KOPT-K1 (cell line): Measurements from ENCODE around the gene LAG3.

Experiments
- H3K27ac ChIP-seq: fragments of 200-600 bp; sonication (generic); 2 replicates; pipeline ENCODE4 v1.5.1; 2016; ENCODE audit warnings: antibody characterized with exemption, mild to moderate bottlenecking, low read depth, low read length; ENCODE audit not compliant: poor library complexity, severe bottlenecking
- H3K36me3 ChIP-seq: fragments of 200-600 bp; sonication (generic); 2 replicates; pipeline ENCODE4 v1.5.1; 2017; ENCODE audit warnings: antibody characterized with exemption, mild to moderate bottlenecking, low read length, moderate library complexity; ENCODE audit not compliant: insufficient read depth
- H3K9me3 ChIP-seq: fragments of 200-600 bp; sonication (generic); 2 replicates; pipeline ENCODE4 v1.5.1; 2017; ENCODE audit warnings: antibody characterized with exemption, low read length, mild to moderate bottlenecking; ENCODE audit not compliant: insufficient read depth, poor library complexity, severe bottlenecking

The LAG3 gene

GRCh38 chr12:6817662-6818157 is 45.4 kb downstream of the LAG3 start:
- H3K27ac ChIP-seq: no peak overlapping the region
- no peaks in the 10 kb centered on the region for H3K36me3 ChIP-seq
- H3K9me3 ChIP-seq: no peaks in the 10 kb centered on the region

GRCh38 chr12:6818222-6818621 is 45.9 kb downstream of the LAG3 start:
- H3K27ac ChIP-seq: no peak overlapping the region
- H3K9me3 ChIP-seq: no peaks in the 10 kb centered on the region
- no peaks in the 10 kb centered on the region for H3K36me3 ChIP-seq

DNA sequence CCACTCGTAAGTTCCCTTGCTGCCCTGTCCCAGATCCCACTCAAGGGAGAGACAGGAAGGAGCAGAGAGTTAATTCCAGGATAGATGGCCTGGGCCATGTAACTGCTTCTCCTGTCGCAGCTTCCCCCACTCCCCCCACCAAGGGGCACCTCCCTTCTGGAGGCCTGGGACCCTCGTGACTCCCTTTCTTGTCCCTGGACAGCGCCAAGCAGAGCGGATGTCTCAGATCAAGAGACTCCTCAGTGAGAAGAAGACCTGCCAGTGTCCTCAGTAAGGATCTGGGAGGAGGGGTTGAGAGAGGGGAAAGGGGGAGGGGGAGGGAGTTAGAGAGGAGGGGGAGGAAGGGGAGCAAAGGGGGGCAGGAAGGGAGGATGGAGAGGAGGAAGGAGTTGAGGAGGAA is 46.3 kb downstream of the LAG3 start:
- Histone ChIP-seq H3K9me3 (no peaks in the 10 kb centered on the region), H3K27ac (no peak overlapping the region), H3K36me3 (no peaks in the 10 kb centered on the region)

- Histone ChIP-seq H3K36me3 (no peaks in the 10 kb centered on the region), H3K9me3 (no peaks in the 10 kb centered on the region), H3K27ac (no peak overlapping the region)
These were observed 47.0 kb downstream of the LAG3 start for GRCh38 chr12:6819106-6820030.

DNA sequence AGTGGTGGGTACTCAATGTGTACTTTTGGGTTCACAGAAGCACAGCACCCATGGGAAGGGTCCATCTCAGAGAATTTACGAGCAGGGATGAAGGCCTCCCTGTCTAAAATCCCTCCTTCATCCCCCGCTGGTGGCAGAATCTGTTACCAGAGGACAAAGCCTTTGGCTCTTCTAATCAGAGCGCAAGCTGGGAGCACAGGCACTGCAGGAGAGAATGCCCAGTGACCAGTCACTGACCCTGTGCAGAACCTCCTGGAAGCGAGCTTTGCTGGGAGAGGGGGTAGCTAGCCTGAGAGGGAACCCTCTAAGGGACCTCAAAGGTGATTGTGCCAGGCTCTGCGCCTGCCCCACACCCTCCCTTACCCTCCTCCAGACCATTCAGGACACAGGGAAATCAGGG is 47.8 kb downstream of the LAG3 start:
- no peak overlapping the region for H3K27ac ChIP-seq
- no peaks in the 10 kb centered on the region for H3K9me3 ChIP-seq
- H3K36me3 ChIP-seq: no peaks in the 10 kb centered on the region

DNA sequence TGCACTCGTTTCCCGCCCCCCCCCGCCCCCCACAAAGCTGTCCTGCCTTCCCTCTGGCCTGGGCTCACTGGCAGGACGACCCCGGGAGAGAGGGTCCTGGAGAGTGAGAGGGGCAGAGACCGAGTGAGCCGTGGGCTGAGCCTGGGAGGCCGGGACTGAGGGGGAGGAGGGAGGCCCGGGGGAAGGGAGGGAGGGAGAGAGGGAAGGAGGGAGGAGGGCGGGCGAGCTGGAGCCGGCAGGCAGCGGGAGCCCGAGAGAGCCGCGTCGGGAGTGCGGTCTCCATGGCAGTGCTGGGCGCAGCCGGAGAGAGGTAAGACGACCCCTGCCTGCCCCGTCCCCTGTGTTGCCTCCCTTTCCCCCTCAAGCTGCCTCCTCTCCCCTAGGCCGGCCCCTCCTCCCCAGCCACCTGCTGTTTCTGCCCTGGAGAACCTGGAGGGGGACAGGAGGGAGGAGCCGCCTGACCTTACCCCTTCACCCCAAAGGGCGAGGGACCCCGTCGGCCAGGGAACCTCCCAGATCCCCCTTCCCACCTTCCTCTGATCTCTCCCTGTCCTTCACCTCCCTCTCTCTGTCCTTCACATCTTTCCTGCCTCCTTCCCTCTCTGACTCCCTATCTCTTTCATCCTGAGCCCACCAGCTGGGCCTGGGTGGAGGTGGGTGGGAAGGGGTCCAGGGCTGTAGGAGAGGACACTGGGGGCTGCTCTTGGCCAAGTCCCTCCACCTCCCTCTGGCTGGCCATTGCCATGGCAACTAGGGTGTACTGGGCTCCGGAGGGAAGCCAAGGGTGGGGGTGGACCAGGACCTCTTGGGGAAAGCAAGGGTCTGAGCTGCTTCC is 49.5 kb downstream of the LAG3 start, which contains the start of gene GPR162:
TSS of gene GPR162 (plus strand) at position 231 of the 835 bp plus-strand sequence. CDS start 2,078 bp downstream, outside the sequence.
- peak within 1 kb of the TSS; percentile 28 for H3K27ac ChIP-seq
- H3K9me3 ChIP-seq: no peaks in the 10 kb centered on the region
- no peaks in the 10 kb centered on the region for H3K36me3 ChIP-seq

GRCh38 chr12:6822426-6823135 is 50.3 kb downstream of the LAG3 start:
- no peaks in the 10 kb centered on the region for H3K36me3 ChIP-seq
- no peak overlapping the region for H3K27ac ChIP-seq
- H3K9me3 ChIP-seq: no peaks in the 10 kb centered on the region

DNA sequence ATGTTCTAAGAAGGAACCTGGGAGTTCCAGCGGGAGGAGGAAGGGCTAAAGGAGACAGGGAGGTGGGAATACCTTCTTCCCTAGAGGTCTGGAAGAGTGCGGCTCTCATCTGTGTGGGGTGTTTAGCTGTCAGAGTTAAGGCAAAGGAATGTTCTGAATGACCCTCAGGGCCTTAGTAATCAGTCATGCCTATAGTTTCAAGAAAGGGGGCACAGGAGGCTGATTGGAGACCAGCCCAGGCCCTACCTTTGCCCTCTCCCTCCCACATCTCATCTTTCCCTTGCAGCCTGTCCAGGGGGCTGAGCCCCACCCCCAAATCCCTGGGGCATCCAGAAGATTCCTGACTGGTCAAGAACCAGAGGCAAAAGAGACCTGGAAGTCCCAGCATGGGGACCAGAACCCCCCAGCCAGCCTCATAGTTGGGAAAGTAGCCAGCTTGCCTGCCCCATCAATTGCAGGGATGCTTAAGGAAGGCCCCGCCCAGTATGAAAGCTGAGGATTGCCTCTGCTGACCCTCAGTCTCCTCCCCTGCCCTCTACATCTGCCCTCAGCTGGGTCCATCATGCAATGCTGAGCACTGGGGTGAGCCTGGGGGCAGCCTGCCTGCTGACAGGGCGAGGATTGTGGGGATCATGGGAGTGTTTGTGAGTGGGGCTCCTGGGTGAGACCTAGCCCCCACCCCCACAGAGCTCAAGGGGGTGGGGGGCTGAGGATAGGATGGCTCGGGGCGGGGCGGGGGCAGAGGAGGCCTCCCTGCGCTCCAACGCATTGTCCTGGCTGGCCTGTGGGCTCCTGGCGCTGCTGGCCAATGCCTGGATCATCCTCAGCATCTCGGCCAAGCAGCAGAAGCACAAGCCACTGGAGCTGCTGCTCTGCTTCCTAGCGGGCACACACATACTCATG is 51.1 kb downstream of the LAG3 start:
- Histone ChIP-seq H3K9me3 (no peaks in the 10 kb centered on the region), H3K36me3 (no peaks in the 10 kb centered on the region), H3K27ac (no peak overlapping the region)

GRCh38 chr12:6824085-6824775 is 51.9 kb downstream of the LAG3 start:
- Histone ChIP-seq H3K27ac (no peak overlapping the region), H3K36me3 (no peaks in the 10 kb centered on the region), H3K9me3 (no peaks in the 10 kb centered on the region)

DNA sequence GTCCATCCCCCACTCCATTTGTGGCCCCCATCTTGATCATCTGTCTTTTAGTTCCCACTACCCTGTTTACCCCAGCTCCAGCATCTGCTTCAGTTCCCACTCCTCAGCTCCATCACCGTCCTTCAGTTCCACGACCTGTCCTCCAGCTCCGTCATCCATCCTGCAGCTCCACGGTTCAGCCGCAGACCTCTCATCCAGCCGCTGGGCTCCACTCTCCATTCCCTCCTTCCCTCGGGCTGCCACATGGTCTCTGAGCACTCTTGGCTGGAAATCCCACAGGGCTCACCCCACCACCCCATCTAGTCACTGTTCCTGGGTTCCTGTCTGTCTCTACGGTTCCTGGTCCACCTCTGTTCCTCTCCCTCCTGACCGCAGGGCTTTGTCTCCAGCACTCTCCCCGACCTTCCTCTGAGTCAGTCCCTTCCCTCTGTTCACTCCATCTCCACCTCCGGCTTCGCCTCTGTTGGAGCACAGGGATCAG is 52.6 kb downstream of the LAG3 start:
- no peaks in the 10 kb centered on the region for H3K9me3 ChIP-seq
- no peaks in the 10 kb centered on the region for H3K36me3 ChIP-seq
- no peak overlapping the region for H3K27ac ChIP-seq

GRCh38 chr12:6825398-6826124 is 53.2 kb downstream of the LAG3 start:
- Histone ChIP-seq H3K36me3 (no peaks in the 10 kb centered on the region), H3K9me3 (no peaks in the 10 kb centered on the region), H3K27ac (no peak overlapping the region)

DNA sequence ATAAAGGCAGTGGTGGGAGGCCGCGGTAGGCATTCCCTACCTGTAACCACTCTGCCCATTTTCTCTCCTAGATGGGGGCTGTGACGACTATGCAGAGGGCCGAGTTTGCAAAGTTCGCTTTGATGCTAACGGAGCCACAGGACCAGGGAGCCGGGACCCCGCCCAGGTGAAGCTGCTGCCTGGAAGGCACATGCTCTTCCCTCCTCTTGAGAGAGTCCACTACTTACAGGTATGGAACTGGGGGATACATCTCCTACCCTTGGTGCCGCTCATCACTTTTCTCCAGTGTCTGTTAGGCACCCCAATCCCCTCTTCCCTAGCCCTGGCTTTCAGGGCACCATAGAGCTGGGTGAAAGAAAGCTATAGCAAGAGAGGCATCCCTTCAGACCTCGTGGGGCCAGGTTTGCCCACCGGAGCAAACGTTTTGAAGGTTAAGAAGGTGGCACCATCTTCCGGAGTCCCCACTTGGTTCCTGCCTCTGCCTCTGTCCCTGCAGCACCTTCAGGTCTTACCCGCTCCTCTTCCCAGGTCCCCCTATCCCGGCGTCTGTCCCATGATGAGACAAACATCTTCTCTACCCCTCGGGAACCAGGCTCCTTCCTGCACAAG is 53.9 kb downstream of the LAG3 start:
- H3K9me3 ChIP-seq: no peaks in the 10 kb centered on the region
- H3K36me3 ChIP-seq: no peaks in the 10 kb centered on the region
- H3K27ac ChIP-seq: no peak overlapping the region
